ENCODE results near the gene AMN. TPM values are rescaled to one million over a fixed set of nuclear protein-coding genes. Genes with fewer than 3 reads are reported as not detected.

Gene AMN
- total and polyA plus RNA-seq, 8 donors = 1.3 to 781 (median 13.8) TPM

DNA sequence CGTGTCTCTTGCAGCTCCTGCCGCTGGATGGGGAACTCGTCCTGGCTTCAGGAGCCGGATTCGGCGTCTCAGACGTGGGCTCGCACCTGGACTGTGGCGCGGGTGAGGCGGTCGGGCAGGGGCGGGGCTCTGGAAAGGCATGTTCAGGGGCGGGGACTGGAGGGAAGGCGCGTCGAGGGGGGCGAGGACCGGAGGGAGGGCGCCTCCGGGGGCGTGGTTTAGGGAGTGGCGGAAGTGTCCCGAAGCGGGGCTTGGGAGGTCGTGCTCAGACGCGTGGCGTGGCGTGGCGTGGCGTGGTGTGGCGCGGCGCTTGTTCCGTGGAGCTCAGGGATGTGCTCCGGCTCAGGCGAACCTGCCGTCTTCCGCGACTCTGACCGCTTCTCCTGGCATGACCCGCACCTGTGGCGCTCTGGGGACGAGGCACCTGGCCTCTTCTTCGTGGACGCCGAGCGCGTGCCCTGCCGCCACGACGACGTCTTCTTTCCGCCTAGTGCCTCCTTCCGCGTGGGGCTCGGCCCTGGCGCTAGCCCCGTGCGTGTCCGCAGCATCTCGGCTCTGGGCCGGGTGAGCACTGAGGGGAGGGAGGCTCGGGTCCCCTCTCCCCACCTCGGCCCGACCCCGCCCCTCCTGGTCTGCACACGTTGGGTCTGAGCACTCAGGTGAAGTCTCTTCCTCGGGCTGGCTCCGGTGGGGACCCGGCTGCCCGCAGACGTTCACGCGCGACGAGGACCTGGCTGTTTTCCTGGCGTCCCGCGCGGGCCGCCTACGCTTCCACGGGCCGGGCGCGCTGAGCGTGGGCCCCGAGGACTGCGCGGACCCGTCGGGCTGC lies 6.2 kb downstream of the AMN start:
- TF ChIP-seq, protein P1, sequence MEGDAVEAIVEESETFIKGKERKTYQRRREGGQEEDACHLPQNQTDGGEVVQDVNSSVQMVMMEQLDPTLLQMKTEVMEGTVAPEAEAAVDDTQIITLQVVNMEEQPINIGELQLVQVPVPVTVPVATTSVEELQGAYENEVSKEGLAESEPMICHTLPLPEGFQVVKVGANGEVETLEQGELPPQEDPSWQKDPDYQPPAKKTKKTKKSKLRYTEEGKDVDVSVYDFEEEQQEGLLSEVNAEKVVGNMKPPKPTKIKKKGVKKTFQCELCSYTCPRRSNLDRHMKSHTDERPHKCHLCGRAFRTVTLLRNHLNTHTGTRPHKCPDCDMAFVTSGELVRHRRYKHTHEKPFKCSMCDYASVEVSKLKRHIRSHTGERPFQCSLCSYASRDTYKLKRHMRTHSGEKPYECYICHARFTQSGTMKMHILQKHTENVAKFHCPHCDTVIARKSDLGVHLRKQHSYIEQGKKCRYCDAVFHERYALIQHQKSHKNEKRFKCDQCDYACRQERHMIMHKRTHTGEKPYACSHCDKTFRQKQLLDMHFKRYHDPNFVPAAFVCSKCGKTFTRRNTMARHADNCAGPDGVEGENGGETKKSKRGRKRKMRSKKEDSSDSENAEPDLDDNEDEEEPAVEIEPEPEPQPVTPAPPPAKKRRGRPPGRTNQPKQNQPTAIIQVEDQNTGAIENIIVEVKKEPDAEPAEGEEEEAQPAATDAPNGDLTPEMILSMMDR (IDR thresholded peaks at IDR 0.05) = no peak
- TF ChIP-seq POLR2AphosphoS5 (IDR thresholded peaks at IDR 0.05) (peak in 1 of 3 donors; percentile 74), POLR2A (IDR thresholded peaks at IDR 0.05) (peak in 1 of 4 donors; percentile 6), EP300 (IDR thresholded peaks at IDR 0.05) (no peak)
- Histone ChIP-seq H3K27ac (peak overlapping the region; percentile 77 to 88 (median 84)), H3K4me3 (peak overlapping the region; percentile 44 to 58 (median 46)), H3K27me3 (peaks cover 18 to 76% (median 52%) of the 10 kb centered on the region in 3 donors), H3K4me1 (peaks cover 32 to 47% (median 45%) of the 10 kb centered on the region in 4 donors), H3K36me3 (peaks cover 0 to 23% (median 18%) of the 10 kb centered on the region in 4 donors), H3K9me3 (no peaks in the 10 kb centered on the region)
- peak; percentile 87 to 95 for DNase-seq
- 2 to 5% (median 2%) methylated on average over 22 to 94 of the region's 94 CpGs for WGBS, 5 donors
- intact Hi-C loops (cut with DNase I; ENCODE audit: low total_unique reads) = no loop called here

DNA sequence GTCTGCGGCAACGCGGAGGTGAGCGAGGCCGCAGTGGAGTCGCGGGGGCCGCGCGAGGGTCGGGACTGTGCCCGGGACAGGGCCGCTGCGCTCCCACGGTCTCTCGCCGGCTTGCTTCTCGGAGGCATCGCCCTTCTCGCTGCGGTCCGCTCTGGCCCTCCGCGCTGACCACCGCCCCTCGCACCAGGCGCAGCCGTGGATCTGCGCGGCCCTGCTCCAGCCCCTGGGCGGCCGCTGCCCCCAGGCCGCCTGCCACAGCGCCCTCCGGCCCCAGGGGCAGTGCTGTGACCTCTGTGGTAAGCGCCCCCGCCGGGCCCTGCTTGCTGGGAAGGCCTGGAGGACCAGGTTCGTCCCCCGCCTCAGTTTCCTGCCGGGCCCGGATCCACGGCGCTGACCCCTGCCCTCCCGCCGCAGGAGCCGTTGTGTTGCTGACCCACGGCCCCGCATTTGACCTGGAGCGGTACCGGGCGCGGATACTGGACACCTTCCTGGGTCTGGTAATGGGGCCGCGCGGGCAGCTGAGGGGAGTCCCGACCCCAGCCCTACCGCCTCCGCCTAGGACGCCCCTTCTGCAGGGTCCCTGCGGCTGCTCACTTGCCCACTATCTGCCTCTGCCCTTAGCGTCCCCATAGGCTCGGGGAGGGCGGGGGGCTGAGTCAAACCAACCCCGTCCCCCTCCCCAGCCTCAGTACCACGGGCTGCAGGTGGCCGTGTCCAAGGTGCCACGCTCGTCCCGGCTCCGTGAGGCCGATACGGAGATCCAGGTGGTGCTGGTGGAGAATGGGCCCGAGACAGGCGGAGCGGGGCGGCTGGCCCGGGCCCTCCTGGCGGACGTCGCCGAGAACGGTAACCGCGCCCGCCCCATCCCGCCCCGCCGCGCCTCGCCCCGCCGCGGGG lies 7.0 kb downstream of the AMN start:
- peak in 1 of 2 donors; percentile 55 for DNase-seq
- Histone ChIP-seq H3K27me3 (peaks cover 14 to 67% (median 43%) of the 10 kb centered on the region in 3 donors), H3K27ac (peak overlapping the region in 3 of 5 donors; percentile 4 to 86 (median 77)), H3K4me1 (peaks cover 32 to 40% (median 39%) of the 10 kb centered on the region in 4 donors), H3K9me3 (no peaks in the 10 kb centered on the region), H3K36me3 (peaks cover 0 to 32% (median 26%) of the 10 kb centered on the region in 4 donors), H3K4me3 (peak overlapping the region; percentile 44 to 58 (median 46))
- intact Hi-C loops (cut with DNase I; ENCODE audit: low total_unique reads) = no loop called here
- 3 to 8% (median 4%) methylated on average over 35 to 94 of the region's 94 CpGs; no CpG with 5 or more reads in 1 of the 5 donors for WGBS, 5 donors
- TF ChIP-seq, protein P1 (IDR thresholded peaks at IDR 0.05) = no peak
- no peak for TF ChIP-seq EP300 (IDR thresholded peaks at IDR 0.05)
- no peak for TF ChIP-seq POLR2A (IDR thresholded peaks at IDR 0.05)

GRCh38 chr14:102930138-102930752 lies 7.8 kb downstream of the AMN start:
- H3K27me3 ChIP-seq = peaks cover 7 to 59% (median 36%) of the 10 kb centered on the region in 3 donors
- intact Hi-C loops (cut with DNase I; ENCODE audit: low total_unique reads) = no loop called here
- peak overlapping the region; percentile 44 to 58 (median 46) for H3K4me3 ChIP-seq
- H3K9me3 ChIP-seq = no peaks in the 10 kb centered on the region
- peak overlapping the region in 1 of 5 donors; percentile 29 for H3K27ac ChIP-seq
- peaks cover 32 to 40% (median 39%) of the 10 kb centered on the region in 4 donors for H3K4me1 ChIP-seq
- WGBS, 5 donors = 5 to 14% (median 7%) methylated on average over 4 to 74 of the region's 74 CpGs
- peak in 1 of 2 donors; percentile 72 for DNase-seq
- H3K36me3 ChIP-seq = peaks cover 0 to 33% (median 27%) of the 10 kb centered on the region in 4 donors
- TF ChIP-seq EP300 (IDR thresholded peaks at IDR 0.05) (no peak), POLR2AphosphoS5 (IDR thresholded peaks at IDR 0.05) (no peak), POLR2A (IDR thresholded peaks at IDR 0.05) (no peak)
- TF ChIP-seq, protein P1 (IDR thresholded peaks at IDR 0.05) = no peak
